Activated T-cell treated with anti-CD3 and anti-CD28 coated beads for 48 hours (primary cell): ENCODE results near the gene RAI1.

ENCODE experiments used
- DNase-seq: peaks from one replicate; pipeline ENCODE4 v3.0.0-alpha.2; 2020; ENCODE audit warnings: low read depth

RAI1 gene

DNA sequence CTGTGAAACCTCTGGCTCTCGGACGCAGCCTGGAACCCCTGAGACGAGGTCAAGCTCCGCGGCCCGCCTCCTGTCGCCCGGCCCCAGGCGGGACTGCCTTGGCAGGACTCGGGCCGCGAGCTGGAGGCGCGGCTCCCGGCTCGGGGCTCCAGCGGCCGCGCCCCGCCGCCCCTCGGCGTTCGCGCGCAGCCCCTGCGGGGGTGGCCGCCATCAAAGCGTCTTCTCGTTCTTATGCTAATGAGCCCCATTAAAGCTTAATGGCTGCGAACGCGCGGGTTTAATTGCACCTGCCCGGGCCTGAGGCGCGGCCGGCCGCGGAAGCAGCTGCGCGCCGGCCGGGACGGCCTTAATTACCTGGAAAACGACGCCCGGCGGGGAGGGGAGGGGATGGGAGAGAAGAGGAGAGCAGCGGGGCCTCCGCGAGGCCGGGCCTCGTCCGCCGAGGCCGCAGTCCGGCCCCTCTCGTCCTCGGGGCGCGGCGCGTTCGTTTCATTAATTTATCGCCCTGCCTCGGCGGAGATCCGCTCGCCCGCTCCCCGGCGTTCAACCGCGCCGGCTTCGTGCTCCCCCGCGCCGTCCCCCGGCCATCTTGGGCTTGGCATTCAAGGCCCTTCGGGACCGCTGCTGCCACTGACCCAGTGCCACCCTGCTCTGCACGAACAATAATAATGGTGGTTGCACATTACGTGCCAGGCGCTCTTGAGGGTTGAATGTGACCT is 19.2 kb downstream of the RAI1 start:
- no peak for DNase-seq

GRCh38 chr17:17701112-17701511 is 19.9 kb downstream of the RAI1 start:
- DNase-seq = no peak

- no peak for DNase-seq
Measured at GRCh38 chr17:17701658-17702057, 20.4 kb downstream of the RAI1 start.

- no peak for DNase-seq
Measured at GRCh38 chr17:17702449-17703139, 21.3 kb downstream of the RAI1 start.

GRCh38 chr17:17703140-17703919 is 22.1 kb downstream of the RAI1 start:
- DNase-seq = no peak

- DNase-seq = no peak
Measured at GRCh38 chr17:17704931-17705330, 23.7 kb downstream of the RAI1 start.

DNA sequence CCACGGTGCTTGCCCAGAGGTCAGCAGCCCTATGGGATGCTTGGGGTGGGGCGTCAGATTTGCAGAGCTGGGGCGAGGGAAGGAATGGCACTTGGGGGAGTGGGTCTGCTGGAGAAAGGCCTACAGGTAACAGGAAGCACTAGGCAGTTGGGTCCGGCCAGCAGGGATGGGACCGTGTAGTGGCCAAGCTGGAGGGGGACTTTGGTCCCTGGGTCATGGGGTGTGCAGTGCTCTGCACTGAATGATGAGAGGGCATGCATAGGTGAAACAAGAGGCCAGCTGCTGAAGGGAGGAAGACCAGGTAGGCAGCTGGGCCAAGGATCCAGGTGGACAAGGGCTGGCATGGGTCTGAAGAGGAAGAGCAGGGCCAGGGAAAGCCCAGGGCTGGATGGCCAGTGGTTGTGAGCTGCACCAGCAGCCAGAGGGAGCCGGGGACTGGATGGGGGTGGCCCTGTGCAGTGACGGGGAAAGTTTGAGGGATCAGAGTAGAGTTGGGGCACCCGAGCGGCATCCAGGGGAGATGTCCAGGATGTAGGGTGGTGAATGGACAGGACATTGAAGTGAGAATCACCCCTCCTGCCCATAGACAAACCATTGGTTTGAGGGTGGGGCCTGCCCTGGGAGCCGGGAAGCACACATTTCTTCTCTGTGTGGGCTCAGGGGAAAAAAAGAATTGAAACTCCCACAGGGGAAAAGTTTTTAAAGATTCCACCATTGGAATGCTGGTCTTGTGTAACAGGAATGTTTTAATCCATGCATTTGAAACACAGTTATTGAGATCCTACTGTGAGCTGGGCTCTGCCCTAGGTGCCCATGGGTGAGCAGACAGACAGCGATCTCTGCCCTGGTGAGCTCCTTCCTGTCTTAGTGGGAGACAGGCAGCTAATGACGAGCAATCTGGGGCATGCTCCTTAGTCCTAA is 25.1 kb downstream of the RAI1 start:
- no peak for DNase-seq

DNA sequence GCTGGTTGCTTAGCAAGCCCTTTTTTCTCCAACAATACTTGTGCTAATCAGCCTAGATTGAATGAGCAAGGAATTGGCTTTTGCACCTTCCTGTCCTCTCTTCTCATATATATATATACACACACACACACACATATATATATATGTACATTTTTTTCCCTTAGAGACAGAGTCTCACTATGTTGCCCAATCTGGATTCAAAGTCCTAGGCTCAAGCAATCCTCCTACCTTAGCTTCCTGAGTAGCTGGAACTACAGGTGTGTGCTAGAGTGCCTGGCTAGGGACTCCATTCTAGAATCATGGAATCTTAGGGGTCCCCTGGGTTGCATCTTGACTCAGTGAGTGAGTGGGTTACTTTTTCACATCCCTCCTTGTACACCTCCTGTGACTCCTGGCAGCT is 27.0 kb downstream of the RAI1 start:
- DNase-seq = no peak

- no peak for DNase-seq
Measured at GRCh38 chr17:17708816-17709215, 27.6 kb downstream of the RAI1 start.

- DNase-seq = no peak
Measured at GRCh38 chr17:17709815-17710321, 28.6 kb downstream of the RAI1 start.

DNA sequence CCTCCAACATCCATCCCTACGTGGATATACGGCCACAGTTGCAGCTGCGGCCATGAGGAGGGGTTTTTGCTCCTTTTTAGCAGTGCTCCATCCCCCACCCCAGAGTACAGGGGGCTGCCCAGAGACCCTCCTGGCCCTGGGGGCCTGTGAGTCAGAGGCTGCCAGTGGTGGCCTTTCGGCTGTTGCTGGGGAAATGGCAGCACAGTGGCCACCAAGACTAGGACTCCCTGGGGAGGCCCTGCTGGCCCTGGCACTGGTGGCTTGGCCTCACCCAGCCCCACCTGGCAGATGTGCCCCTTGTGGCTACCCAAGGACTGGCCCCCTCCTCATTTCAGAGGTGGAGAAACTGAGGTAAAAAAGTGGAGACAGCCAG is 29.1 kb downstream of the RAI1 start:
- DNase-seq = no peak

- no peak for DNase-seq
Measured at GRCh38 chr17:17710728-17711541, 29.7 kb downstream of the RAI1 start.

- DNase-seq = no peak
Measured at GRCh38 chr17:17711641-17712162, 30.4 kb downstream of the RAI1 start.

DNA sequence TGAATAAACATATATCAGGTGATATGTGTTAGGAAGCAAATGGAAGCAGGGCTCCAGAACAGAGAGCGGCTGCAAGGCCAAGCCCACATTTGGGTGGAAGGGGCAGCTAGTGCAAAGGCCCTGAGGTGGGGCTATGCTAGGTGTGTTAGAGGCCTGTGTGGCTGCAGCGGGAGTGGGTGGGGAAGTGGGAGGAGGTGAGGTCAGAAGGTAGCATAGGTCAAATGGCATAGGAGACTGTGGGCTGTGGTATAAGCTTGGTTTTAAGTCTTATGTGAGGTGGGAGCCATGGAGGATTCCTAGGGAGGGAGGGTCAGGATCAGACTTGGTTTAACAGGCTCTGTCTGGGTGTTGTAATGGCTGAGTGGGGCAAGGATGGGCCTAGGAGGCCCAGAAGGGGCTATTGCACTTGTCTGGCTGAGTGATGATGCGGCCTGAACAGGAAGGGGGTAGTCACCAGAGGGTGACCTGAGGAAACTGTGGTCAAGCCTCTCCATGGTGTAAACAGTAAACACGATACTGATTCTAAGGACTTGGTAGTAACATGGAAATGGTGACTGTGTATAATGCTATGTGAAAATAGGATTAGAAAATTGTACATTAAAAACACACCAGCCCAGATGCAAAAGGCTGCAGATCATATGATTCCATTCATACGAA is 31.1 kb downstream of the RAI1 start:
- DNase-seq = no peak

GRCh38 chr17:17713839-17714238 is 32.6 kb downstream of the RAI1 start:
- DNase-seq = no peak

DNA sequence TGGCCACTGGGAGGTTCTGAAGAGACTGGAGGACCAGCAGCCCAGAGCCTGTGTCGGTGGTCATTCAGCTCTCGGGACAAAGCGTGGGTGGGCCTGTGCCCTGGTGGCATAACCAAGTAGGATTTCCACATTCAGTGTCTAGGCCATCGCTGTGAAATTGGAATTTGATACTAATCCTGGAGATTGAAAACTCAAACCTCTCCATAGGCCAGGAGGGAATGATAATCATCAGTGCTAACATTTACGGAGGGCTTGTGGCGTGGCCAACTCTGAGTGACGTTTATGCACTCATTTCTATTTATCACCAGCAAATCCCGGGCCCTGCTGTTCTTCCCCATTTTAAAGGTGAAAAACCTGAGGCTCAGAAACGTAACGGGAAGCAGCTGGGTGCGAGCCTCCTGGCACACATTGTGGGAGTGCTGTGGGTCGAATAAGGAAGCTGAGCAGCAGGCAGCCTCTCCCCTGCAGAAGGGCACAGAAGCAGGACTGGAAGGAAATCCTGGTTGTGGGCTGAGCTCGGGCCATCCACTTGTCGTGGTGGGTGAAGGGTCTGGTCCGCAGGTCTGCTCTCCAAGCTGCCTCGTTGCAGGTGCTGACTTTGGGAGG is 33.1 kb downstream of the RAI1 start:
- DNase-seq = no peak

DNA sequence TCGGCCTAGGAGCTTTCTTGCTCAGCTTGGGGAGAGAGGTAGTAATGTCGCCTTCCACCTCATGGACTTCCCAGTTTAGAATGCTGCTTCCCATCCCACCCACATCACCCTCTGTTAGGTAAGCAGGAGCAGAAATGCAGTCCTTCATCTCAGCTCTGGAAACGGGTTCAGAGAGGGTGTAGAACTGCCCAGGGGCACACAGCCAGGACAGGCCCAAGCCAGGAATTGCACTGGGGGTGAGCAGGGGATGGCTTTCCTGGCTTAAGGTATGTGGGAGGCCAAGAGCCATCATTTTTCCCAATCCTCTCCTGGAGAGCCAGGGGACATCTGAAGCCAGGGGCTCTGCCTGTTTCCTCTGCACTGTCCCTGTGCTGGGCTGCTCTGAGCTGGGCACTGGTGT is 33.6 kb downstream of the RAI1 start:
- DNase-seq = no peak

DNA sequence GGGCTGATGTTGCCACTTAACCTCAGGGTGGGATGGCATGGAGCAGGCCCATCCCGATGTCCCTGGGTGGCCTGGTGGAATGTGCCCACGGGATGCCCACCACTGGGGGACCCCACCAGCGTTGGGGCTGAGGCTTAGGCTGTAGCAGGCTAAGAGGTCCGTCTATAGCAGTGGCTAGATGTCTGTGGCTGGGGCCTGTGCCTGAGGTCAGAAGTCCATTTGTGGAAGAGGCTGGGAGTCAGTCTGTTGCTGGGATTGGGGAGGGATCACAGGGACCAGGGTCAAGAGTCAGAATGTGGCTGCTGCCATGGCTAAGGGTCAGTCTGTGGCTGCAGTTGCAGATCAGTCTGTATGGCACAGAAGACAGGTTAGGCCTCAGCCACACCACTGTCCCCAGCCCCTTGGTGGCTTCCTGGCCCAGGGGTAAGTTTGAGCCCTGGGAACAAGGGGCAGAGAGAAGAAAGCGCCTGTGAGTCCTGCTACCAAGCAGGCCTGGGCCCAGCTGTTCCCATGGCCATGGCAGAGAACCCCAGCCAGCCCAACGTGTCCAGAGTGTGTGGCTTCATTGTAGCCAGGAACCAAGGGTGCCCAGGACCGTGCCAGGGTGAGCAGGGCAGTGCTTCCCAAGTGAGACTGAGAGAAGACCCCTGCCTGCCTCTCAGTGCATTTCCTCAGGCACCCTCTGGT is 35.7 kb downstream of the RAI1 start:
- DNase-seq = no peak

DNA sequence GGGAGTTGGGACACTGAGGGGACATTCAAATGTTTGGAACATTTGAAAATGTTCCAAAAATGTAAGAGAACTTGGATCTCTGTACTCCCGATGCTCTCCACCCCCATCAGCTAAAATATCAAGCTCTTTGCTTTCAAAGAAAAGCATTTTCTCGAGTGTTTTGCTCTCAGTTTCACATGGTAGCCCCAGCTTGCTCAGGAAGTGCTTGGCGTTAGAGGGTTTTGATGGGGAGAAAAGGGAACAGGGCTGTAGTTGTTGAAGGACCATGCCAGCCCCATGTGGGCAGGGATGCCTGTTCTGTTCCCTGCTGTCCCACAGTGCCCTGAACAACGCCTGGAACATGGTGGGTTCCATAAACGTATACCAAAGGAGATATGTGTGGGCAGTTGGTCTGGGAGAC is 37.0 kb downstream of the RAI1 start:
- no peak for DNase-seq
